Thyroid gland (tissue), 4 donors: ENCODE results near the gene CD46. TPM values are rescaled to one million over a fixed set of nuclear protein-coding genes. Genes with fewer than 3 reads are reported as not detected.
"Not testable (repeated sequence)": the region's sequence is repeated elsewhere in the genome, so short reads cannot be mapped to it uniquely, and the experiment has no call there.

ENCODE experiments used
- DNase-seq, 2 donors: peaks; one replicate each; pipeline ENCODE4 v3.0.0-alpha.2; 2019
- H3K27ac ChIP-seq, 3 donors: fragments of 200-600 bp; sonication (generic); 1 replicate in 2 of 3; 2 replicates in 1 of 3; pipeline ENCODE4 v1.5.1; 2016 to 2019; ENCODE audit warnings: mild to moderate bottlenecking in 1 of 3, moderate library complexity in 1 of 3
- H3K27me3 ChIP-seq: fragments of 200-600 bp; sonication (generic); one replicate; pipeline ENCODE4 v1.5.1; 2019
- H3K36me3 ChIP-seq, 2 donors: fragments of 200-600 bp; sonication (generic); one replicate each; pipeline ENCODE4 v1.5.1; 2016 to 2019
- H3K4me1 ChIP-seq, 2 donors: fragments of 200-600 bp; sonication (generic); one replicate each; pipeline ENCODE4 v1.5.1; 2017 to 2019
- H3K4me3 ChIP-seq, 3 donors: fragments of 200-600 bp; sonication (generic); replicated peaks in 1 of 3; 1 replicate in 2 of 3; 2 replicates in 1 of 3; pipeline ENCODE4 v1.5.1; 2016; ENCODE audit warnings: mild to moderate bottlenecking in 1 of 3
- H3K9me3 ChIP-seq: fragments of 200-600 bp; sonication (generic); one replicate; pipeline ENCODE4 v1.5.1; 2017
- POLR2A ChIP-seq, 2 donors: fragments of 450-650 bp; IDR thresholded peaks; one replicate each; pipeline ENCODE4 v1.6.1; 2017; ENCODE audit warnings: antibody characterized with exemption in 2 of 2, mild to moderate bottlenecking in 2 of 2, moderate library complexity in 1 of 2
- WGBS, 2 donors: methylation state at CpG; one replicate each; pipeline ENCODE4 v1.1.5; 2017; 5-methylcytosine and 5-hydroxymethylcytosine counted together
- intact Hi-C: fragments of 100-400 bp; cut with DNase I; formaldehyde crosslinking; loops from one replicate; pipeline ENCODE4 v1.15.1; 2023
- total RNA-seq, 4 donors: library from RNA; depleted of rRNA; stranded (reverse); fragments of >200 nt; gene quantifications; one replicate each; pipeline ENCODE4 v1.2.3, GENCODE V29; 2016
- TF ChIP-seq, protein P1 (sequence below), 6 experiments: fragments of 200-600 bp in 3 of 6; fragments of 450-650 bp in 3 of 6; sonication (generic) in 3 of 6; IDR thresholded peaks; one replicate each; pipeline ENCODE4 v1.5.1; 2016 to 2019; ENCODE audit warnings: antibody characterized with exemption in 6 of 6, mild to moderate bottlenecking in 2 of 6, inconsistent platforms in 1 of 6, moderate library complexity in 1 of 6

Gene CD46
- 100 to 1,000 TPM; 135 to 275 (median 180) TPM for total RNA-seq

DNA sequence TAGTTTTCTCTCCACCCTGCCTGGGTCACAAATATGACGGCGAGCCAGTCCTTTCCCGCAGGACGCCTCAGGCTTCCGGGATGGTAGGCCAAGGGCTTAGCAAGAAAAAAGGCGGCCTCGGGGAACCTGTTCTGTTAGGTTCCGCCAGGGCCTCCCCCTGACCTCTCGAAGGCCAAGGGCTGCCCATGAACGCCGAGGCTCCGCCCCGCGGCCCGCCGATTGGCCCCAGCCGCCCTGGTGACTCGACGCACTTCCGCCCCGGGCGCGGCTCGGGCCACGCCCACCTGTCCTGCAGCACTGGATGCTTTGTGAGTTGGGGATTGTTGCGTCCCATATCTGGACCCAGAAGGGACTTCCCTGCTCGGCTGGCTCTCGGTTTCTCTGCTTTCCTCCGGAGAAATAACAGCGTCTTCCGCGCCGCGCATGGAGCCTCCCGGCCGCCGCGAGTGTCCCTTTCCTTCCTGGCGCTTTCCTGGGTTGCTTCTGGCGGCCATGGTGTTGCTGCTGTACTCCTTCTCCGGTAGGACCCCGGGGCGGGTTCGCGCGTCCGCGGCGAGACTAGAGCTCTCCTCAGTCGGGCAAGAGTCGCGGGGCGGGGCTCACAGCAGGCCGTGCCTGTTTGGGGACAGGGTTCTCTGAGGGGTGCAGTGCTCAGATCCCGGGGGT lies at the start of gene CD46:
TSS of gene CD46 (plus strand) at position 265 of the 666 bp plus-strand sequence. CDS start at position 424, 159 bp downstream.
- peaks cover 40 to 56% of the 10 kb centered on the region in 2 donors for H3K4me1 ChIP-seq
- no peaks in the 10 kb centered on the region for H3K27me3 ChIP-seq
- intact Hi-C loops: no loop called here
- DNase-seq: peak; percentile 98
- no peaks in the 10 kb centered on the region for H3K9me3 ChIP-seq
- H3K4me3 ChIP-seq: peak within 1 kb of the TSS; percentile 57 to 94 (median 67)
- no peaks in the 10 kb centered on the region for H3K36me3 ChIP-seq
- TF ChIP-seq POLR2A (IDR thresholded peaks at IDR 0.05): peak in 1 of 2 donors; percentile 93
- TF ChIP-seq, protein P1, sequence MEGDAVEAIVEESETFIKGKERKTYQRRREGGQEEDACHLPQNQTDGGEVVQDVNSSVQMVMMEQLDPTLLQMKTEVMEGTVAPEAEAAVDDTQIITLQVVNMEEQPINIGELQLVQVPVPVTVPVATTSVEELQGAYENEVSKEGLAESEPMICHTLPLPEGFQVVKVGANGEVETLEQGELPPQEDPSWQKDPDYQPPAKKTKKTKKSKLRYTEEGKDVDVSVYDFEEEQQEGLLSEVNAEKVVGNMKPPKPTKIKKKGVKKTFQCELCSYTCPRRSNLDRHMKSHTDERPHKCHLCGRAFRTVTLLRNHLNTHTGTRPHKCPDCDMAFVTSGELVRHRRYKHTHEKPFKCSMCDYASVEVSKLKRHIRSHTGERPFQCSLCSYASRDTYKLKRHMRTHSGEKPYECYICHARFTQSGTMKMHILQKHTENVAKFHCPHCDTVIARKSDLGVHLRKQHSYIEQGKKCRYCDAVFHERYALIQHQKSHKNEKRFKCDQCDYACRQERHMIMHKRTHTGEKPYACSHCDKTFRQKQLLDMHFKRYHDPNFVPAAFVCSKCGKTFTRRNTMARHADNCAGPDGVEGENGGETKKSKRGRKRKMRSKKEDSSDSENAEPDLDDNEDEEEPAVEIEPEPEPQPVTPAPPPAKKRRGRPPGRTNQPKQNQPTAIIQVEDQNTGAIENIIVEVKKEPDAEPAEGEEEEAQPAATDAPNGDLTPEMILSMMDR (IDR thresholded peaks at IDR 0.05): peak in 1 of 6 experiments; percentile 18
- peak within 1 kb of the TSS; percentile 75 to 91 (median 89) for H3K27ac ChIP-seq
- 0% methylated on average over 12 to 16 of the region's 55 CpGs for WGBS, 2 donors

DNA sequence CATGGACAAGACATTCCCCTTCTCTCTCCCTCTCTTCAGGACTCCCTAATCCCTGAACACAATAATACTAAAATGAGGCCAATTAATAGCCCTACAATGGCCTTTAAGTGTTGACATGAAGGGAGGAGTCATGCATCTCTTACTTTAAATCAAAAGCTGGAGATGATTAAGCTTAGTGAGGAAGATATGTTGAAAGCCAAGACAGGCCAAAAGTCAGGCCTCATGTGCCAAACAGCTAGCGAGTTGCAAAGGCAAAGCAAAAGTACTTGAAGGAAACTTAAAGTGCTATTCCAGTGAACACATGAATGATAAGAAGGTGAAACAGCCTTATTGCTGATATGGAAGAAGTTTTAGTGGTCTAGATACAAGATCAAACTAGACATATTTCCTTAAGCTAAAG lies 49.5 kb upstream of the CD46 start:
- intact Hi-C loops: no loop called here
- no peak for TF ChIP-seq POLR2A (IDR thresholded peaks at IDR 0.05)
- TF ChIP-seq, protein P1 (IDR thresholded peaks at IDR 0.05): no peak
- Histone ChIP-seq H3K27me3 (no peaks in the 10 kb centered on the region), H3K4me1 (no peaks in the 10 kb centered on the region), H3K36me3 (no peaks in the 10 kb centered on the region), H3K27ac (no peak overlapping the region), H3K9me3 (no peaks in the 10 kb centered on the region), H3K4me3 (no peak overlapping the region)
- 52 to 63% methylated on average over 1 of the region's 1 CpG for WGBS, 2 donors
- DNase-seq: peak in 1 of 2 donors; percentile 9

DNA sequence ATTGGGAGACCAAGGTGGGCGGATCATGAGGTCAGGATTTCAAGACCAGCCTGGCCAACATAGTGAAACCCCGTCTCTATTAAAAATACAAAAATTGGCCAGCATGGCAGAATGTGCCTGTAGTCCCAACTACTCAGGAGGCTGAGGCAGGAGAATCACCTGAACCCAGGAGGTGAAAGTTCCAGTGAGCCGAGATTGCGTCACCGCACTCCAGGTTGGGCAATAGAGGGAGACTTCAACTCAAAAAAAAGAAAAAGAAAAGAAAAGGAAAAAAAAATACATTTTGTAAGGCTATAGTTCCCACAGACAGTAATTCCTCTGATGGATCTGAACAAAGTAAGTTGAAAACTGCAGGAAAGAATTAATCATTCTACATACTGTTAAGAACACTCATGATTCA lies 48.1 kb upstream of the CD46 start:
- DNase-seq: no peak
- no peak for TF ChIP-seq POLR2A (IDR thresholded peaks at IDR 0.05)
- TF ChIP-seq, protein P1 (IDR thresholded peaks at IDR 0.05): no peak
- H3K4me3 ChIP-seq: no peak overlapping the region
- no peaks in the 10 kb centered on the region for H3K9me3 ChIP-seq
- H3K4me1 ChIP-seq: no peaks in the 10 kb centered on the region
- H3K36me3 ChIP-seq: no peaks in the 10 kb centered on the region
- WGBS, 2 donors: 82 to 99% methylated on average over 5 of the region's 5 CpGs
- no peak overlapping the region for H3K27ac ChIP-seq
- no peaks in the 10 kb centered on the region for H3K27me3 ChIP-seq
- intact Hi-C loops: no loop called here

DNA sequence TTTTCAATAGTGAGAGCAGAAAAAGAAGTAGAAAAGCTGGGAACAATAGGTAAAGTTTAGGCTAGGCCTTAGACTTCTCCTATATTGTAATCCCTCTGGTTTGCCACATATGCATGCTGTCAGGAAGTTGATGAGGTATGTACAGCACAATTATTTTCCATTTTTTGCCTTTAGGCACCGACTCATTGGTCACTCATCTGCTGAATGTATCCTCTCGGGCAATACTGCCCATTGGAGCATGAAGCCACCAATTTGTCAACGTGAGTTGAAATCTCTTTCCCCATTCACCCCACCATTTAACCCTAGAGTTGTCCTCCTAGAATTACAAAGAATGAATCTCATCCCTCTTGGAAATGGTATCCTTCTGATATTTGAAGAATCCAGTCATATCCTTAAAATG lies 43.9 kb upstream of the CD46 start:
- H3K9me3 ChIP-seq, H3K4me3 ChIP-seq, intact Hi-C loops, H3K36me3 ChIP-seq, DNase-seq, H3K27me3 ChIP-seq, H3K4me1 ChIP-seq, H3K27ac ChIP-seq: not testable (repeated sequence)
- 40 to 44% methylated on average over 3 of the region's 3 CpGs for WGBS, 2 donors

DNA sequence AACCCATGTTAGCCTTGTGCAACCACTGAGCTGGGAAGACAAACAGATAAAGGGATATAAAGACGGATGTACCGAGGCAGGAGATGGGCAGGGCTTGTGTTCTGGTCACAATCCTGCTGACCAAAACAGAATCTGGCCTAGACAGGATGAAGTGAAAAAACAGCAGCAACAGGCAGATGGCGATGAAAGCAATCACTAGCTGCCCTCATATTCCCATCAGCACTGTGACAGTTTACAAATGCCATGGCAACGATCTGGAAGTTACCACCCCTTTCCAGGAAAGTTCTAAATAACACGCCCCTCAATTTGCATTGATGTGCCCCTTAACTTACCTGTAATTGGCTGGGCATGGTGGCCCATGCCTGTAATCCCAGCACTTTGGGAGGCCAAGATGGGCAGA lies 40.6 kb upstream of the CD46 start:
- 71 to 79% methylated on average over 5 of the region's 5 CpGs for WGBS, 2 donors
- H3K36me3 ChIP-seq: no peaks in the 10 kb centered on the region
- no peaks in the 10 kb centered on the region for H3K4me1 ChIP-seq
- no peak for DNase-seq
- intact Hi-C loops: no loop called here
- no peak overlapping the region for H3K27ac ChIP-seq
- H3K4me3 ChIP-seq: no peak overlapping the region
- TF ChIP-seq, protein P1 (IDR thresholded peaks at IDR 0.05): no peak
- TF ChIP-seq POLR2A (IDR thresholded peaks at IDR 0.05): no peak
- H3K27me3 ChIP-seq: no peaks in the 10 kb centered on the region
- H3K9me3 ChIP-seq: no peaks in the 10 kb centered on the region

DNA sequence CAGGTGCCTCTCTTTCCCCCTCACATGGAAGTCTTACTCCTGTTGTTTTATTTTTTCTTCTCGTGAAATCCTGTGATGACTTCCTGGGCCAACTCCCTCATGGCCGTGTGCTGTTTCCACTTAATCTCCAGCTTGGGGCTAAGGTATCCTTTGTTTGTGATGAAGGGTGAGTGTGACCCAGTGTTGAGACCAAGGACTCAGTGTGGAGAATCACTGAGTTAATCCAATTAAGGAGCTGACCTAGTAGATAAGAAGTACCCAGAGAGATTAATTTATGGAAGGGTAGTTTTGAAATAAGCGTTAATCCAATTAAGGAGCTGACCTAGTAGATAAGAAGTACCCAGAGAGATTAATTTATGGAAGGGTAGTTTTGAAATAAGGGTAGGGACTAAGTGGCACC lies 39.2 kb upstream of the CD46 start:
- intact Hi-C loops, H3K9me3 ChIP-seq, H3K4me3 ChIP-seq, H3K4me1 ChIP-seq, H3K27me3 ChIP-seq, H3K27ac ChIP-seq, DNase-seq, H3K36me3 ChIP-seq: not testable (repeated sequence)
- 73 to 89% methylated on average over 3 of the region's 3 CpGs for WGBS, 2 donors
